ENCODE data around the gene CTNNA2.

The CTNNA2 gene

GRCh38 chr2:79714283-79714682 lies 201.4 kb downstream of the CTNNA2 start:
- DNase-seq = no peak

GRCh38 chr2:79715338-79715737 lies 202.5 kb downstream of the CTNNA2 start:
- DNase-seq = no peak

- DNase-seq = no peak
Measured at GRCh38 chr2:79716266-79716665, 203.4 kb downstream of the CTNNA2 start.

DNA sequence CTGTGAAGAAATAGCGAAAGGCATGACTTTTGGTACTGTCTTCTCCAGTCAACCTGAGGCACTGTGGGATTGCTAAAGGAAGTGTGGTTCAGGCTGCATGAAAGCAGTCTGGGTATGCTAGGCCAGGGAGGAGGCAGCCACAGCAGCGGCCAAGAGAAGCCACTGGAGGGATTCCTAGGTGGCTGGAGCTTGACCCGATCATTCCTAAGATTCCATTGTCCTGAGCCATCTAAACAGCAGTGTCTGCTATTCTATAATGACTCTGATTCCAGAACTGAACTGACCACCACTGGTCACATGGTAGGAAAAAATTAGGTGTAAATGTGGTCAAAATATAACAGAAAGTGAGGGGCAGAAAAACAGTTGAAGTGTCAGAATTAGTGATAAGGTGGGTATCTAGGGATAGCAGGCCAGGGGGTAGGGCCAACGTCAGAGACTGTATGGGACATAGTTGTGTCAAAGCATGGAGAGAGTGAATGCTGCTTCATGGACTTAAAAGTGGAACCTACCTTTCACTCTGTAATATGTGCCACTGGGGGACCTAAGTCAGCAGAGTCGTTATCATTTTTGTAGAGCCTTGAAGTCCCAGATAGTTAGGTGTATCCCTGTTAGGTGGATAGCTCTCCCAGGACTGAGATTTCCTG lies 204.6 kb downstream of the CTNNA2 start:
- DNase-seq = no peak

- no peak for DNase-seq
Measured at GRCh38 chr2:79721061-79721460, 208.2 kb downstream of the CTNNA2 start.

DNA sequence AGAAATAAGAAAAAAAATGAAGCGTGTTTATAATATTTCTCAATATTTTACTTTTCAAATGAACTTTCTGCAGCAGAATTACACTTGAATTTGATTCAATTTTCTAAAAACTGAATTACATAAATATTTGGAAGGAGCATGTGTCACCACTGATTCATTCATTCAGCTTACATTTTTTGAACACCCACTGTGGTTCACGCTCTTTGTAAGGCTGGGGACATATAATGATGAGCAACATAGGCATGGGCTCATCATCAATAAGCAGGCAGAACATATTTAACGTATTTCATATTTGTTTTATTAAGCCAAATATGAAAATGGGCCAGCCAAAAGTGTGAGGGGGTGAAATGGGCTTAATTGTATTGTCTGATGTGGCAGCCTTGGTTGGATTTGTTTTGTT lies 209.1 kb downstream of the CTNNA2 start:
- DNase-seq = no peak

DNA sequence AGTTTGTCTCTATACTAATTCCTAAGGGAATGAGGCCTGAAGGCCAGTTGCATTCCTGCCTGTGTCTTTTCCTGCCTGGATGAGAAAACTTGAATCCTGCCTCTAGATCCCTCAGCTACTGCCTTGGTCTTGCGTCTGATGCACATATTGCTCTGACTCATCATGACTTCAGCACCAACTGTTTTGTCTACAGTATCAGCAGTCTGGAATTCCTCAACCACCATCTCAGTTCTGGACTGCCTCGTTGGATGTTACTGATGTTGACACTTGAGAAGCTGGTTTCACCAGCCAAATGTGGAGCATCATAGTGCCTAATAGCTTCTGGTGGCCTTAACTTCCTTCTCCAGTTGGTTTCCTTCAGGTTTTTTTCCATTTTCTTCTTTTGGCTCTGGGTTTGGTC lies 211.0 kb downstream of the CTNNA2 start:
- no peak for DNase-seq

DNA sequence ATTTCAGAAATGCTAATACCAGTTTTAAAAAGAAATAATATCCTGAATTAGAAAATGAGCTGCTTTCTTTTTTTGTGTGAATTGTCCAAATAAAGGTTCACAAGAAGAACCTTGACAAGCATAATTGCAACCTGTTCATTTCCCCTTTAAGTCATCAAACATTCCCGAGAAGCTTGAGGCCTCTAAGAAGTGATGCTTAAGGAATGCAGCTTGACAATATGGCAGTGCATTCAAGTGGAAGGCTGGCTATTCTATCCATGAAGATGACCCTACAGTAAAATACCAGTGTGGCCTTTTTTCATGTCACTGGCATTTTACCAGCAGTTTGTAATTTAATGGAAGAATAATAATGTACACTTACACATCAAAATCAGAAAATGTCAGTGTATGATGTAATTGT lies 216.7 kb downstream of the CTNNA2 start:
- DNase-seq = no peak

DNA sequence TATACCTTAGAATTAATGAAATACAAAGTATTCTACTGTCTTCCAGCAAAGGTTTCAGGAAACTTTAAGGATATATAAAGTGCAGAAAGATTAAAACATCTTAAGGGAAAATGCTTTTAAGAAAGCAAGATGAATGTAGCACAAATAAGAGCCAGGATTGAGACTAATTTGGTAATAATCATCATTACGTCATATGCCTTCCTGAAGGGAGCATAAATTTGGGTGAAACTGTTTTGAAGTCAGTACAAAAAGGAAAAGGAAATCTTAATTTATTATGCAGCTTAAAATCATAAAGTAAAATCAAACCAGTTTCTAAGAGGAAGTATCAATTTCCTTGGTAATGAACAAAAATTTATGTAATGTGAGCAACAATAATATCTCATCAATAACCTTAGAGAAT lies 221.7 kb downstream of the CTNNA2 start:
- no peak for DNase-seq

DNA sequence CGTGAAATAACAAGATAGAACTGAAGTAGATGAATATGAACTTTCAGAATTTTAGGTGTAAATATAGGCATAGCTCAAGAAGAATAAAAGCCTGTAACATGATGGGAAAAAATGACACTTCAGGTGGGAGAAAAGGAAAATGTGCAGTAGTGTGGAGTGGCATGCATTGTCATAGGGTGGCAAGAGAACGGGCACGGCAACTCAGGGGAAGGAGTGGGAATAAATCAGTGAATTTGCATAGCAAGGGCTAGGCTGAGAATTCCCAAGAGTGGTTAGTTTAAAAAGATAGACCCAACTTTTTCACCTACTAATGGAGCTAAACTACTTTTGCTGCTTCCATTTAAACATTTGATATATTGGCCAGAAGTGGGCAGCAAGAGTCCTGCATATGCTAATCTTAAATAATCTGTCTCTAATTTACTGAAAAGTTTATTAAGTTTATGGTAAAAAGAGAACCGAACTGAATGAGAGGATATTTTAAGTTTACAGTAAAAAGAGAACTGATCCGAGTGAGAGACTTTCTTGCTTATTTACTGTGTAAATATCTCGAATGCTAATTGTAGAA lies 228.1 kb downstream of the CTNNA2 start:
- DNase-seq = no peak

DNA sequence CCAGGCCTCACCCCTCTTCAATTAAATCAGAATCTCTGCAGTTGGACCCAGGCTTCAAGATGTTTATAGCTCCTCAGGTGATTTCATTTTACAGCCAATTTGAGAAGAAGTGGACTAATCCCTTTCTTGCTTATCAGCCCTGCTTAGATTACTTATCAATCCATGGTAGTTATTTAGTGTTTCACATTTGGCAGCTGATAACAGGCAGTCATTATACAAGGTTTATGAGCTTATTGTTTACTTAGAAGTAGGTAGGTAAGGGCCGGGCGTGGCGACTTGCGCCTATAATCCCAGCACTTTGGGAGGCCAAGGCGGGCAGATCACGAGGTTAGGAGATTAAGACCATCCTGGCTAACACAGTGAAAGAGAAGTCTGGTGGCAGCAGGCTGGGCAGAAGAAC lies 237.5 kb downstream of the CTNNA2 start:
- DNase-seq = no peak

DNA sequence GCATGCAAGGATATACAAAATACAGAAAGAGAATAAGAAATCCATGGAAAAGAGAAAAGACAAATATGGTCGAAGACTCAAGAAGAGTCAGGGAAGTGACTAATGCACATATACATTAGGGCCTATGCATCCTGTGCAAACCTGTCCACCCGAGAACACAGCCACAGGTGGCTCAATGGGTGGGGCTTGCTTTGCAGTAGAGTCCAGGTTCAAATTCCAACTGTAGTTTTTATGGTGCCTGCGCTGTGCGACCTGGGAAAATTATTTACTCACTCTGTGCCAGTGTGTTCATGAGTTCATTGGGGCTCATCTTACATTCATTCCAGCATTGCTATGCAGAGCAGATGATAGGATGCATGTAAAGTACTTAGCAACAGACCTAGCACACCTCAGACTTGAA lies 244.7 kb downstream of the CTNNA2 start:
- DNase-seq = no peak

DNA sequence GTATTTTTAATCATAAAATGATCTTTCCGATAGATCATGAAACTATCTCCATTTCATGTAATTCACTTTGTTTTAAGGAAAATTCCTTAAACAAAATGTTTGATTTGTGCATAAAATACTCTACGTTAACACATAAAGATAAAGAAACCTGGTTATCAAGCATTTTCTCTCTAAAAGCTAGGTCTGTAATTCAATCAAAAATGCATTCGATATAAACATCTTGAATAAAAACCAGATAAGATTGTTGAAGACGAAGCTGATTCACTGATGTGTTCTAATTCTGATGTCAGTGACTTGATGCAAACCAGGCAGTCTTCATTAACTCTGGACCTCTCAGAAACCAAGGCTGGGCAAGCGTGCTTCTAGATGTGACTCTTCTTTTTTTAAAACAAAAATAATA lies 245.2 kb downstream of the CTNNA2 start:
- DNase-seq = no peak

DNA sequence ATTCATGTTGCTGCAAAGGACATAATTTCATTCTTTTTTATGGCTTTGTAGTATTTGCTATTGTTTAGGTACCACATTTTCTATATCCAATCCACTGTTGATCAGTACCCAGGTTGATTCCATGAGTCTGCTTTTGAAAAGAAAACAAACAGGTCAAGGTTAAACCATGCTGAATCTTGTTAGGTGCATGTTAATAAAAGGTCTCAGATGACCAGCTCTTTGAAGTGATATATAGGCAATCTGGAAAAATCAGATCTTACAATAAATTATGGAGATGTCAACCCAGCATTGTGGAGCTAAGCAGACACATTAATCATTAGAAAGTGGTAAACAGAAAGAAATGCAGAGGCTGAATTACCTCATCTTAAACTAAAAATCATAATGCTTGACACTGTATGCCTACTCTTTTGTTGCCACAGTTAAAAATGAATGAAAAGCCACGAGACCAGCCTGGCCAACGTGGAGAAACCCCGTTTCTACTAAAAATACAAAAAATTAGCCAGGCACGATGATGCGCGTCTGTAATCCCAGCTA lies 246.0 kb downstream of the CTNNA2 start:
- DNase-seq = no peak

- DNase-seq = no peak
Measured at GRCh38 chr2:79770926-79771325, 258.1 kb downstream of the CTNNA2 start.

DNA sequence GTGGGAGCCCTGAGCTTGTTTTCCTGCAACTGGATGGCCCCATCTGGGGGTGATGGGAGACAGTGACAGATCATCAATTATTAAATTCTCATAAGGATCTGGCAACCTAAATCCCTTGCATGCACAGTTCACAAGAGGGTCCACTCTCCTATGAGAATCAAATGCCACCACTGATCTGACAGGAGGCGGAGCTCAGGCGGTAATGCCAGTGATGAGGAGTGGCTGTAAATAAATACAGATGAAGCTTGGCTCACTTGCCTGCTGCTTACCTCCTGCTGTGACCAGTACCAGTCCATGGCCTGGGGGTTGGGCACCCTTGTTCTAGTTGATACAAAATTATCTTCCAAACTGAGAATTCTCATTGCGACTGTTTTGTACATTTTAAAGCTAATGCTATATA lies 258.6 kb downstream of the CTNNA2 start:
- no peak for DNase-seq

DNA sequence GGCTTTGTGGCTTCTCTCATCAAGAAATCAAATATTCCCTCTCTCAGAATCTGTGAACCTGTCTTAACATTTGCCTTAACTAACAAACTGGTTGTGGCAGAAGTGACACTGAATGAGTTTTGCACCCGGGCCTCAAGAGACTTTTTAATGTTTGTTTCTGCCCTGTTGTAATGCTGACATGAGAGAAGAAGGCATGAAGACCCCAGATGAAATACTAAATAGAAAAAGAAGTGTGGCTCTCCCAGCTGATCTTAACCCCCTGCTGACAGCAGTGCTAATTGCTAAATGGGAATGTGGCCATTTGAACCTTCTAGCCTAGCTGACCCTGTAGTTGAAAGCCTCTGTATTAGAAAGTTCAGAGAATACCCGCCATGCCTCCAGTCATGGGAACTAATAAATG lies 261.2 kb downstream of the CTNNA2 start:
- no peak for DNase-seq

DNA sequence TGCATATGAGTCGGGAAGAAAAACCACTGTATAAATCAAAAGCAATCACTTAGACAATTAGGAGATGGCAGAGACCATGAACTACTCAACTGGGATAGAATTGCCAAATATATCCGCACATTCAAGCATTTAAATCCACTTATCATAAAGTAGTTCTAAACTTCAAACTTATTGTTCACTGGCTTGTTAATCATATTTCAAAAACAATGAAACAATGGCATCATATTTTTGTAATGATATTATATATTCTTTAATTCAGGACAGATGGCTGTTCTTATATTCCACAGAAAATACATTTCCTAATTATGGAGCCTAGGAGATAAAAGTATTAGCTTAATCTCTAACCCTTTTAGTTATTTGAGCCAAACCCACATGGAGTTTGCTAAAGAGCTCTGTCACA lies 263.6 kb downstream of the CTNNA2 start:
- no peak for DNase-seq

DNA sequence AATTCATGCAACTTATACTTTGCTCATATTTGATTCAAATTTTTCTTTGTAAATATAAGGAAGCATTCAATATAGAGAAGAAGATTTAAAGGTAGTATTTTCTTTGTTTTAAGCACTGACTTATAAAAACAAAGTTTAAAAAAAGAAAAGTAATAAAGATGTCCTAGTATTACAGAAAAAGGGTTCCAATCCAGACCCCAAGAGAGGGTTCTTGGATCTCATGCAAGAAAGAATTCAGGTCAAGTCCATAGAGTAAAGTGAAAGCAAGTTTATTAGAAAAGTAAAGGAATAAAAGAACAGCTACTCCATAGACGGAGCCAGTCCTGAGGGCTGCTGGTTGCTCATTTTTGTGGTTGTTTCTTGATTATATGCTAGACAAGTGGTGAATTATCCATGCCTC lies 267.9 kb downstream of the CTNNA2 start:
- DNase-seq = no peak

GRCh38 chr2:79782576-79783452 lies 270.0 kb downstream of the CTNNA2 start:
- no peak for DNase-seq

GRCh38 chr2:79788952-79789651 lies 276.3 kb downstream of the CTNNA2 start:
- DNase-seq = no peak

- DNase-seq = no peak
Measured at GRCh38 chr2:79789811-79790210, 277.0 kb downstream of the CTNNA2 start.

- no peak for DNase-seq
Measured at GRCh38 chr2:79792090-79792489, 279.2 kb downstream of the CTNNA2 start.

Measured in activated gamma-delta T cell (primary cell).